NCI-H524 treated with DMSO at 0.1 percent for 48 hours (cell line): ENCODE results near the gene CEL.
"Not testable (repeated sequence)": the region's sequence is repeated elsewhere in the genome, so short reads cannot be mapped to it uniquely, and the experiment has no call there.

ENCODE experiments used
- DNase-seq: peaks from one replicate; lab custom pipeline; 2025; lab: John Stamatoyannopoulos, UW

The CEL gene

DNA sequence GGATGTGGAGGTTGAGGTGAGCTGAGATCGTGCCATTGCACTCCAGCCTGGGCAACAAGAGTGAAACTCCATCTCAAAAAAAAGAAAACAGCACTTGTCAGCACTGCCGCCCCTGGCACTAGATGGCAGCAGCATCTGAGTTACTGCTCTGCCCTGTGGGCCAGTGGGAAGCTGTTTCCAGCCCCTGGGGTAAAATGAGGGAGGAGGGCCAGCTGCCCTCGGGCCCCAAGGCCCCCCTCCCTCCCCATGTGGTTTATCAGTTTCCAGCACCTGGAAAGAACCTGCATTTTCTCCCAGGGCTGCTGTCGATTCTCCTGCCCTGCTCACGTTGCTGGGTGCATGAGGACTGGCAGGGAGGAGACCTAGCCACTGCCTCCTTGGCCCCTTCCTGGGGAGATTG is 13.2 kb upstream of the CEL start:
- no peak for DNase-seq

- no peak for DNase-seq
These were observed 12.7 kb upstream of the CEL start for GRCh38 chr9:133049043-133049442.

DNA sequence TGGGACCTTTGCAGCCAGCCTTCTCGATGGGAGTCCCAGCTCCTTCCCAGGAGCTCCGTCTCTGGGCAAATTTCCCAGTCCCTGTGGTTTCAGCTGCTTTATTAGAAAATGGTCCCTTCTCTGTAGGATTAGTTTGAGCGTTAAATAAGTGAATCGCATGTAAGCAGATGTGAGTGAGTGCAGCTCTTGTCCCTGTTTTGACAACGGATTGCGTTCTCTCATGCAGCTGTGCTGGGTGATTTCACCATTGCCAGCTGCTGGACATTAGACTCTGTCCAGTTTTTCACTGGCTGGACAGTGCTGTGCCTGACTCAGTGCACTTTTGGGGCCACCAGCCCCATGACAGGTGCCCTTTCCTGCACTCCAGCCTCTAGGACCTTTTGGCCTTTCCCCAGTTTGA is 11.6 kb upstream of the CEL start:
- DNase-seq = no peak

DNA sequence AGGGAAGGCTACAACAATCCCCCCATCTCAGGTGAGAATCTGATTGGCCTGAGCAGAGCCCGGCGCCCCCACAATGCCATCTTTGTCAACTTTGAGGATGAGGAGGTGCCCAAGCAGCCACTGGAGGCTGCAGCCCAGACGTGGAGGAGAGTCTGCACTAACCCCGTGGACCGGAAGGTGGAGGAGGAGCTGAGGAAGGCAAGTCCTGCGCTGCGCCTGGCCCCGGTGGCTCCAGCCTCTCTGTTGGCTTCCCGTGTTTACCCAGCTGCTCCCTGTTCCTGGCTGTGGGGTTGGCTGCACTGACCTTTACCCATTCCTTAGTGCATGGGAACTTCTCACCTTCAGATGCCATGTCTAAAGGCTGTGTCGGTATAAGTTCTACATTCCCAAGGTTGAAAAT is 11.0 kb upstream of the CEL start:
- no peak for DNase-seq

- no peak for DNase-seq
These were observed 10.4 kb upstream of the CEL start for GRCh38 chr9:133051281-133051900.

- DNase-seq = no peak
These were observed 9.7 kb upstream of the CEL start for GRCh38 chr9:133051966-133052539.

GRCh38 chr9:133054194-133054890 is 7.4 kb upstream of the CEL start:
- DNase-seq = no peak

DNA sequence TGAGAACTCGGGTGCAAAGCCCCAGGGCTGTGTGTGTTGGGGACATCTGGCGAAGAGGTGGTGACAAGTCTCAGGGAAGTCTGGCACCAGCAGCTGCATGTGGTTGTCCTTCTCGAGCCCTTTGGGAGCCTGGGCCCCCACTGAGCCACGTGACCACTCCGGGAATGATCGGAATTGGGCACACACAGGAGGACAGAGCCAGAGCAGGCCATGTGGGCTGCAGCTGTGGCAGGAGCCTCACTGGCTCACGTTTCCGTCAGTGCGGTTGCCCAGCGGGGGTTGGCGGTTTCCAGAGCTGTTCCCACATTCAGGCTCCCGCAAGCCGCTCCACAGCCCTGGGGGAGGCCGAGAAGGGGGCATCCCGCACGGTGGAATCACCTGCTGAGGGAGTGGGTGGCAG is 6.8 kb upstream of the CEL start:
- DNase-seq = no peak

DNA sequence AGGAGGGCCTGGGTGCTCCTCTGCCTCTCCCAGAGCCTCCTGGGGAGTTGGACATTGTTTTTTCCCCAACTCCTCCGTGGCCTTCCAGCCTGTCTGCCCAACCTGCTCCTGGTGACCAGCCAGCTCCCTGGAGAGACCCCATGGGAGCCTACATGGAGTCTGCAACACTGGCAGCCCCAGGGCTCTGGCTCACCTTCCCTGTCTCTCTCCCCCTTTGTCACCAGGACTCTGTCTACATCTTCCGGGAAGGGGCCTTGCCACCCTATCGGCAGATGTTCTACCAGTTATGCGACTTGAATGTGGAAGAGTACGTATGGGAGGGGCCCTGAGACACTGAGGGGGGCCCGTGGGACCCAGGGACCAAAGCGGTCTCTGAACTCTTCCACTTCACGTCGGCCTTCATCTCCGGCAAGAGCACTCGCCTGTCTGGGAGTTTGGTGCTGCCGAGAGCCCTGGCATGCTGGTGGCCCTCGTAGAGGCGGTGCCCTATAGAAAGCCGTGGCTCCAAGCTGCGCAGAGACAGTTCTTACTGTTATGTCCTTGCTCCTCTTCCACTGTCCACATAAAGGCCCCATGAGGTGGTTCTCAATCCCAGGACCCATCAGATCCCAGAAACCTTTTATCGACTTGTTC is 5.9 kb upstream of the CEL start:
- no peak for DNase-seq

GRCh38 chr9:133056533-133056932 is 5.2 kb upstream of the CEL start:
- DNase-seq = no peak

- DNase-seq = no peak
These were observed 4.8 kb upstream of the CEL start for GRCh38 chr9:133057006-133057405.

DNA sequence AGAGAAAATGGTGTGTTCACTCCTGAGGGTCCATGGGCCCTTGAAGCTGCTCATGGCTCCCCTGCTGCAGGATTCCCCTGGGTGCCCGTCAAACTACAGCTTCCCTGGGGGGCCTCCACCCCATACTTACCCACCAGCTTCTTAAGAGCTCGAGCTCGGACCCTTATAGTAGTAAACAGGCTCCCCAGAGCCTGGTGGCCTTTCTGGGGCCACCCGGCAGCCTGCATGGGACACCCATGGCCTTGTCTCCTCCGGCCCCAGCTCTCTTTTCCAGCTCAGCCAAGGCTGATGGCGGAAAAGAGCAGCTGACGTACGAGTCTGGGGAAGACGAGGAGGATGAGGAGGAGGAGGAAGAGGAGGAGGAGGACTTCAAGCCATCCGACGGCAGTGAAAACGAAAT is 4.2 kb upstream of the CEL start:
- no peak for DNase-seq

- no peak for DNase-seq
These were observed 3.7 kb upstream of the CEL start for GRCh38 chr9:133058071-133058470.

DNA sequence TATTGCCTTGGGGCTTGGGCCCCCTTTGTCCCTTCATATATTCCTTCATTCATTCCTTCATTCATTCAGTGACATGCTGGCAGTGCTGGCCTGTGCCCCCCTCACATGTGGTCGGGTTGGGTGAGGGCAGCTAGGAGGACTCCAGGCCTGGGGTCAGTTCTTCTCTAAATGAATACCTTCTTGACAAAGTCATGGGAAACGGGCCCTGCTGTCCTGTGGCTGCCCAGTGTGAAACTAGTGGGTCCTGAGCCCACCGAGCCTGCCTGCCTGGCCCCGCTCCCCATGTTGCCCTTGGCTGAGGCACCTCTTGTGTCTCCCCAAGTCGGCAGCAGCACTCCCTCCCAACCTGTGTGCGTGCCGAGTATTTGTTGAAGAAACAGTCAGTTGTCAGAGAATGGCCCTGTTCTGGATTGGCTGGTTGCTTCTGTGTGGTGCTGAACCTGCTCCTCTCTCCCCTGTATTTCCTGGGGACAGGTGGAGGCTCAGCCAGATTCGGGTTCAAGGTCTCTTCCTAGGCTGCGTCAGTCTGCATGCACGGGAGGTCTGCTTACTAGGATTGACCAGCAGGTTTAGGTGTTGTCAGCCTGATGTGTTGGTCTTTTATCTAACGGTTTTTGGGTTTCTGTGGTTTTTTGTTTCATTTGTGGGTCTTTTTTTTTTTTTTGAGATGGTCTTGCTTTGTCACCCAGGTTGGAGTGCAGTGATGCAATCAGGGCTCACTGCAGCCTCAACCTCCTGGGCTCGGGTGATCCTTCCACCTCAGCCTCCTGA is 3.0 kb upstream of the CEL start:
- no peak for DNase-seq

GRCh38 chr9:133059623-133060022 is 2.2 kb upstream of the CEL start:
- no peak for DNase-seq

DNA sequence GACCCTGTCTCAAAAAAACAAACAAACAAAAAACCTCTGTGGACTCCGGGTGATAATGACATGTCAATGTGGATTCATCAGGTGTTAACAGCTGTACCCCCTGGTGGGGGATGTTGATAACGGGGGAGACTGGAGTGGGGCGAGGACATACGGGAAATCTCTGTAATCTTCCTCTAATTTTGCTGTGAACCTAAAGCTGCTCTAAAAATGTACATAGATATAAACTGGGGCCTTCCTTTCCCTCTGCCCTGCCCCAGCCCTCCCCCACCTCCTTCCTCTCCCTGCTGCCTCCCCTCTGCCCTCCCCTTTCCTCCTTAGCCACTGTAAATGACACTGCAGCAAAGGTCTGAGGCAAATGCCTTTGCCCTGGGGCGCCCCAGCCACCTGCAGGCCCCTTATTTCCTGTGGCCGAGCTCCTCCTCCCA is 1.4 kb upstream of the CEL start:
- DNase-seq = no peak

GRCh38 chr9:133061019-133061763 is 590 bp upstream of the CEL start:
- DNase-seq = not testable (repeated sequence)

- not testable (repeated sequence) for DNase-seq
These were observed 788 bp downstream of the CEL start for GRCh38 chr9:133062569-133062968.

- DNase-seq = no peak
These were observed 1.3 kb downstream of the CEL start for GRCh38 chr9:133063159-133063499.

DNA sequence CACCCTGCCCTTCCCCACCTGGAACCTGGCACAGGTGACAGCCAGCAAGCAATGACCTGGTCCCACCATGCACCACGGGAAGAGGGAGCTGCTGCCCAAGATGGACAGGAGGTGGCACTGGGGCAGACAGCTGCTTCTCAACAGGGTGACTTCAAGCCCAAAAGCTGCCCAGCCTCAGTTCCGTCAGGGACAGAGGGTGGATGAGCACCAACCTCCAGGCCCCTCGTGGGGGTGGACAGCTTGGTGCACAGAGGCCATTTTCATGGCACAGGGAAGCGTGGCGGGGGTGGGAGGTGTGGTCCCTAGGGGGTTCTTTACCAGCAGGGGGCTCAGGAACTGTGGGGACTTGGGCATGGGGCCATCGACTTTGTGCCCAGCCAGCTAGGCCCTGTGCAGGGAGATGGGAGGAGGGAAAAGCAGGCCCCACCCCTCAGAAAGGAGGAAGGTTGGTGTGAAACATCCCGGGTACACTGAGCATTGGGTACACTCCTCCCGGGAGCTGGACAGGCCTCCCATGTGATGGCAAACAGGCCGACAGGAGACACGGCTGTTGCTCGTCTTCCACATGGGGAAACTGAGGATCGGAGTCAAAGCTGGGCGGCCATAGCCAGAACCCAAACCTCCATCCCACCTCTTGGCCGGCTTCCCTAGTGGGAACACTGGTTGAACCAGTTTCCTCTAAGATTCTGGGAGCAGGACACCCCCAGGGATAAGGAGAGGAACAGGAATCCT is 1.9 kb downstream of the CEL start:
- DNase-seq = no peak
